Fibroblast of upper back skin (primary cell): ENCODE measurements around the gene KHK.

Source experiments
- DNase-seq: peaks from one replicate; pipeline ENCODE4 v3.0.0-alpha.2; 2013

Gene KHK

GRCh38 chr2:27082773-27083409 lies 3.7 kb upstream of the KHK start:
- no peak for DNase-seq

DNA sequence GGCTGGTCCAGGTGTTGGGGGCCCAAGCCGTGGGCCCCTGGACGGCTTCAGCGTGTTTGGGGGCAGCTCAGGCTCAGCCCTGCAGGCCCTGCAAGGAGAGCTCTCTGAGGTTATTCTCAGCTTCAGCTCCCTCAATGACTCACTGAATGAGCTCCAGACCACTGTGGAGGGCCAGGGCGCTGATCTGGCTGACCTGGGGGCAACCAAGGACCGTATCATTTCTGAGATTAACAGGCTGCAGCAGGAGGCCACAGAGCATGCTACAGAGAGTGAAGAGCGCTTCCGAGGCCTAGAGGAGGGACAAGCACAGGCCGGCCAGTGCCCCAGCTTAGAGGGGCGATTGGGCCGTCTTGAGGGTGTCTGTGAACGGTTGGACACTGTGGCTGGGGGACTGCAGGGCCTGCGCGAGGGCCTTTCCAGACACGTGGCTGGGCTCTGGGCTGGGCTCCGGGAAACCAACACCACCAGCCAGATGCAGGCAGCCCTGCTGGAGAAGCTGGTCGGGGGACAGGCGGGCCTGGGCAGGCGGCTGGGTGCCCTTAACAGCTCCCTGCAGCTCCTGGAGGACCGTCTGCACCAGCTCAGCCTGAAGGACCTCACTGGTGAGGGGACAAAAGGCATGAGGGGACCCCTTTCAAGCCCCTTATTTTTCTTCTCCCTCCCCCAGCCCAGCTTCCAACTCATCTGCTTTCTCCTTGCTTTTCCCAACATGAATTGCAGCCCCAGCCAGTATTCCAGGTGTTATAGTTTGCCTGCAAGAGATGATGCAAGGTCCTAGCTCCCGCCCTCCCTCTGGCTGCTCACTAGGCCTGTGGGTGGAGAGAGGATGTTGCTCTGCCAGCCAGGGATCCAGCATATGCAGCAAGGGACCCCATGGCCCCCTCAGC lies 2.9 kb upstream of the KHK start:
- no peak for DNase-seq

DNA sequence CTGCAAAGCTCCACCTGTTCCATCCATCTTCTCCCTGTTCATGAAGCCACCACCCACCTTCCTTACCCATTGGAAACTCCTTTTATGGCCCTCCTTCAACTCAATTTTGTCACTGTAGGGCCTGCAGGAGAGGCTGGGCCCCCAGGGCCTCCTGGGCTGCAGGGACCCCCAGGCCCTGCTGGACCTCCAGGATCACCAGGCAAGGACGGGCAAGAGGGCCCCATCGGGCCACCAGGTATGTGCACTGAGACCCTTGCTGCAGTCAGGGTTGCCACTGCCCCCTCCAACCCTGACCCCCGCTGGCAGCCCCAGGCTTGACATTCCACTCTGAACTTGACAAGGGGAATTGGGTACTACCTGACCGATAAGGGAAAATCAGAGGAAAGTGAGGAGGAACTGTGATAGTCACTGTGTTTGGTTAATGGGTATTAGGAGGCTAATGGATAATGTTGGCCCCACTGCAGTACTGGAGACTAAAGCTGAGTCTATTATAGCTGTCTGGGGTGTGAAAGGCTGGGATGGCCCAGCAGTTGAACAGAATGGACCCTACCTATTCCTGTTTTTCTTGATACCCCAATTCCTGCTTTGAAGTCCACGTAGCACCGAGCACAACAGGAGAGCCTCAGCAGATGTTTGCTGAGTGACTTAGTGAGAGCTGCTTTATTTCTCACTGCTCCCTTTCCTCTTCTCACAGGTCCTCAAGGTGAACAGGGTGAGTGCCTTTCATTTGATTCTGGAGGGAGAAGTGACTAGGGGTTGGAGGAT lies 2.1 kb upstream of the KHK start:
- no peak for DNase-seq

DNA sequence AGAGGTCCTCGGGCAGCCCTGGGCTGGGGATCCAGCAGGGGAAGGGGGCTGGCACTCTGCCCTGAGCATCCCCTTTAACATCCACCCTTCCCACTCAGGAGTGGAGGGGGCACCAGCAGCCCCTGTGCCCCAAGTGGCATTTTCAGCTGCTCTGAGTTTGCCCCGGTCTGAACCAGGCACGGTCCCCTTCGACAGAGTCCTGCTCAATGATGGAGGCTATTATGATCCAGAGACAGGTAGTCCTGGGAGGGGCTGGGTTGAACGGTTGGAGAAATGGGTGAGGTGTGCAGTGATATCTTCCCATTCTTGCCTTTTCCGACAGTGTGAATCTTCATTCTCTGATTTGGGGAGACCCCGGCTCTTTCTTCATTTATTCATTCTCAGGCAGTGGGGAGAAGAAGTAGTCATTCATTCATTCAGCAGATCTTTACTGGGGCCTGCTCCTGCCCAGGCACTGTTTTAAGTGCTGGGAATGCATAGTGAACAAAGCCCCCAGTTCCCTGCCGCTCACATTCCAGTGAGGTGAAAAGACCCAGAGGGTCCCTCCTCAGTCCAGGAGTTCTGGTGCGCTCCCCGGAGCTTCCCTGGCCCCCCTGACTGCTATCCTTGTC lies 1.4 kb upstream of the KHK start:
- DNase-seq = no peak

DNA sequence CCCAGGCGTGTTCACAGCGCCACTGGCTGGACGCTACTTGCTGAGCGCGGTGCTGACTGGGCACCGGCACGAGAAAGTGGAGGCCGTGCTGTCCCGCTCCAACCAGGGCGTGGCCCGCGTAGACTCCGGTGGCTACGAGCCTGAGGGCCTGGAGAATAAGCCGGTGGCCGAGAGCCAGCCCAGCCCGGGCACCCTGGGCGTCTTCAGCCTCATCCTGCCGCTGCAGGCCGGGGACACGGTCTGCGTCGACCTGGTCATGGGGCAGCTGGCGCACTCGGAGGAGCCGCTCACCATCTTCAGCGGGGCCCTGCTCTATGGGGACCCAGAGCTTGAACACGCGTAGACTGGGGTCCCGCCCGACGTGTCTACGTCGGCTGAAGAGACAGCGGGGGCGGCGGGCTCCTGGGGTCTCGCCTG lies 891 bp upstream of the KHK start:
- DNase-seq = peak; percentile 53

- DNase-seq = peak; percentile 90
Measured at GRCh38 chr2:27086090-27086723, 365 bp upstream of the KHK start.

DNA sequence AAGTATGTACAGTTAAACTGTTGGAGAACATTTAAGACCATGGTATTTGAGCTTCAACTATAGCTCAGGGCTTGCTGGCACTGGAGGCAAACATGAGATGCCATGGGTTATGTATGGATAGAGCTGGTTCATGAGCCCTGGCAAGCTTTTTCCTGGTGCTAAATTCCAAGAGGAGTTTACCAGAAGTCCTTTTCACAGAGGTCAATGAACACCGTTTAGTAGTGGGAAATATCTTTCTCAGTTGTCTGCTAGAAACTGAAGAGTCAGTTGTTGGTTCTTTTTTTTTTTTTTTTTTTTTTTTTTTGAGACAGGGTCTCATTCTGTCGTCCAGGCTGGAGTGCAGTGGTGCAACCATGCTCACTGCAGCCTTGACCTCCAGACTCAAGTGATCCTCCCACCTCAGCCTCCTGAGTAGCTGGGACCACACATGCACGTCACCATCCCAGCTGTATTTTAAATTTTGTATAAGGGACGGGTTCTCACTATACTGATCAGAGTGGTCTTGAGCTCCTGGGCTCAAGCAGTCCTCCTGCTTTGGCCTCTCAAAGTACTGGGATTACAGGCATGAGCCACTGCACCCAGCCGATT lies 1.3 kb downstream of the KHK start:
- DNase-seq = no peak

DNA sequence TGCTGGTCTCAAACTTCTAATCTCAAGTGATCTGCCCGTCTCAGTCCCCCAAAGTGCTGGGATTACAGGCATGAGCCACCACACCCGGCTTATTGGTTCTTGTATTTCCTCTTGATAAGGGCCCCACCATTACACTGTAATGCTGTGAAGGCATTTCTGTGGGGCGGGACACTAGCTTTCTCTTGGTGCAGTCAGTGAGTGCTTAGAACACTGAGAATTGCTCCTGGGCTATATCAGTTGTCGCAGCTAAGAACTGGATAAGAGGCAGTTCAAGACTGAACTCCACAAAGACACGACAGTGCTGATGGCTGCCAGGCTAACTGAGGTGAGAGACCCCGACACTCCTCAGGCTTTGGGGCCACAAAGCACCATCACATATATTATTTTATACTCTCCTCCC lies 2.1 kb downstream of the KHK start:
- no peak for DNase-seq

- no peak for DNase-seq
Measured at GRCh38 chr2:27089111-27089954, 2.8 kb downstream of the KHK start.

- no peak for DNase-seq
Measured at GRCh38 chr2:27091746-27092695, 5.4 kb downstream of the KHK start.

- DNase-seq = no peak
Measured at GRCh38 chr2:27092696-27093429, 6.3 kb downstream of the KHK start.

DNA sequence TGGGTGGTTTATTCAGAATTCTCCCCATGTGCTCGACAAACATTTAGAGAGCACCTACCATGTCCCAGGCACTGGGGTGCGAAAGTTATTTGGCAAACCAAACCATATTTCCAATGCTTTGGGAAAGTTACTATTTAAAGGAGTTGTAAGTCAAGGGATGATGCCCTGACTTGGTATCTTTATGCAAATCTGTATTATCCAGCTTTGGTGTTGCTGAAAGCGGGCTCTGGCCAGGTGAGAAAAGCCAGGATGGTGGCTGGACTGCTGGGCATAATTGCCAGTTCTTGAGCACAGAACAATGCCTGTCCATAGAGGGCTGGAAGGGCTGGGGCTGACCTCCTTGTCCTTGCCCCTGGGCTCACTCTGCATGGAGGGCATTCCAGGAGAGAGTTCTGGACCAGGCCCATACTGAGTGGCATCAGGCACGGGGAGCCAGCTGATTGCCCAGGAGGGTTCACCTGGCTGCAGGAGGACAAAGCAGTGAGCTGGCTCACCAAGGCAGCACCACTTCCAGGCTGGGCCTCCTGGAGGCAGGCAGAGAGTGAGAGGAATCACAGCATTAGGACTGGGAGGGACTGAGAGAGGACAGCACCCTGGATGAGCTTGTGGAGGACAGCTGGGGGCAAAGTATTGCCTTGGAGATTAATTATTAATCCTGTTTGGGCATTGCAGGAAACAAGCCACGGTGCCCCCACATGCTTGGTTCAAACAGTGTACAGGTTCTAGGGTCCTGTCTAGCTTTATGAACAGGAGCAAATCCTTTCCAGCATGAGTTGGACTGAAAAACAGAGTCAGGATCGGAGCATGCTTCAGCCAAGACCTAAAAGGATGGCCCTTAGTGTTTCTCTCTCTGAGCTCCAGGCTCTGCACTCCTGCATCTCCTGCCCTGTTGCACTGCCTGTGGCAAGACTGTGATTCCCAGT lies 7.1 kb downstream of the KHK start:
- DNase-seq = no peak

DNA sequence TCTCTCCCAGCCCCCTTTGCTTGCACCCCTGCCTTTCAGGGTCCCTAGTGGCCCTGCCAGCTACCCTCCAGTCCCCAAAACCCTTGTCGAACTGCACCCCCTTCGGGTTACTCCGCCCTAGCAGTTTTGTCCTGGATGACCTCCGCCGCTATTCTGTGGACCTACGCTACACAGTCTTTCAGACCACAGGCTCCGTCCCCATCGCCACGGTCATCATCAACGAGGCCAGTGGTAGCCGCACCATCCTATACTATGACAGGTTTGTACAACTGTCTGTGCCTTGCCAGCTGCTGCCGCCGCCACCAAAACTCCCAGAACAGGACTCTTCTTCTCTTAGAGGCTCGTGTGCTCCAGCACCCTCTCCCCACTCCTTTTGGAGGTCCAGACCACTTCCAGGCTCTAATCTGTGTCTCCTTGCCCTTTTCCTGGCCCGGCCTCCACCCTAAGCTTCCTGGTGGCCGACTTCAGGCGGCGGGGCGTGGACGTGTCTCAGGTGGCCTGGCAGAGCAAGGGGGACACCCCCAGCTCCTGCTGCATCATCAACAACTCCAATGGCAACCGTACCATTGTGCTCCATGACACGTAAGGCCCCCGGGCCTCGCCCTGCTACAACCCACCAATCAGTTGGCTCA lies 7.9 kb downstream of the KHK start:
- DNase-seq = no peak

GRCh38 chr2:27095427-27095744 lies 8.8 kb downstream of the KHK start:
- DNase-seq = no peak

DNA sequence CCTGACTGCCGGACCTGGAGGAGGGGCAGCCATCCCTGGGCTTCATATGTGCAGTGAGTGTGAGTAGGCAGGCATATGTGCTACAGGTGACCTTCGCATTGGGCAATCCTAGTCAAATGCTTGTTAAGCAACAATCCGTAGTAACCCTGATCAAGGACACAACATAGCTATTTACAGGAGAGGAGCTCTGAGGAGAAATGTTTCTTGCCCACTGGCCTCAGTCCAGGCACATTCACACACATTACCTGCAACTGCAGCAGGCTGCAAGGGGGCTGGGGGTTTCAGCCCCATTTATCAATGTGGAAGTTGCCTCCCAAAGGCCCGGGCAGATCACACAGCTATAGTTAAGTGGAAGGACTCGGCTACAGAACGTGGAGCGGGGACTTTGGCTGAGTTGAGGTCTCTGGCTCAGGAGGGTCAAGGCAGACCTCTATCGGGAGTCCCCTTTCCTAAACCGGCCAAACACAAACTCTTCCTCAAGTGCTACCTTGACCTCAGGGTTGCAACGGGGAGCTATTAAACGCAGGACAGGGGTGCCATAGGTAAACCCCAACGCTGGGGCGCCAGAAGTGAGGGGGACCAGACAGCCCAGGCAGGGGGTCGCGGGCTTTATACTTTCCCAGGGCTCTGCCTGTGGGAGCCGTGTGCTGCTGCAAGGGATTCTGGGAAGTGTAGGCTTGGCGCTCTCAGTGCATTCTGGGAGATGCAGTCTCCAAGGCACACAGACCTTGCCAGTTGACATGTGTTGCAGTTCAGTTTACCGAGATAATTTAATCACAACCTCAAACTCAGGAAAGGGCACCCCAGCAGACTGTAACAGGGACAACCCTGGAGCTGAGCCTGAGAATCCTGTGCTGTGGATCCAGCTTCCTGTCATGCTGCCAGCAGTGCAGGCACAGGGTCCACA lies 9.4 kb downstream of the KHK start:
- DNase-seq = peak; percentile 54

- no peak for DNase-seq
Measured at GRCh38 chr2:27096748-27097297, 10.3 kb downstream of the KHK start.

GRCh38 chr2:27097341-27097740 lies 10.8 kb downstream of the KHK start:
- no peak for DNase-seq
